ENCODE data around the gene MERTK.
"Not testable (repeated sequence)": the region's sequence is repeated elsewhere in the genome, so short reads cannot be mapped to it uniquely, and the experiment has no call there.

Gene MERTK

DNA sequence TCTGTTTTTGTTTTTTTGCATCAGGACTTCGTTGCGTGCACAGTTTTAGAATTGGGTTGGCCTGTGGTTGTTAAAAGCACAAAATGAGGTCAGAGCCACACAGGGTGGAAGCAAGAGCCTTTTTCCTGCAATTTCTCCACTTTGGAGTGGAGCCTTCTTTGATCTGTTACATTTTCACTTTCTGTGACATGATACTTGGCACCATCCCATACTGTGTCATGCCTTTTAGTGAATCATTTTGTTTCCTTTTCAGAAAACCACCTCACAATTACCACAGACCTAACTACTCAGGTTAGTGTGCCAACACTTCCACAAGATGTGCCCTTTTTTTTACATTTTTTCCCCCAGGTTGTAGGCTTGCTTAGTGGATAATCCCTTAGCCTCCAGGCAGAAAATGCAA, 32.5 kb downstream of the MERTK start:
- TF ChIP-seq, protein P1, sequence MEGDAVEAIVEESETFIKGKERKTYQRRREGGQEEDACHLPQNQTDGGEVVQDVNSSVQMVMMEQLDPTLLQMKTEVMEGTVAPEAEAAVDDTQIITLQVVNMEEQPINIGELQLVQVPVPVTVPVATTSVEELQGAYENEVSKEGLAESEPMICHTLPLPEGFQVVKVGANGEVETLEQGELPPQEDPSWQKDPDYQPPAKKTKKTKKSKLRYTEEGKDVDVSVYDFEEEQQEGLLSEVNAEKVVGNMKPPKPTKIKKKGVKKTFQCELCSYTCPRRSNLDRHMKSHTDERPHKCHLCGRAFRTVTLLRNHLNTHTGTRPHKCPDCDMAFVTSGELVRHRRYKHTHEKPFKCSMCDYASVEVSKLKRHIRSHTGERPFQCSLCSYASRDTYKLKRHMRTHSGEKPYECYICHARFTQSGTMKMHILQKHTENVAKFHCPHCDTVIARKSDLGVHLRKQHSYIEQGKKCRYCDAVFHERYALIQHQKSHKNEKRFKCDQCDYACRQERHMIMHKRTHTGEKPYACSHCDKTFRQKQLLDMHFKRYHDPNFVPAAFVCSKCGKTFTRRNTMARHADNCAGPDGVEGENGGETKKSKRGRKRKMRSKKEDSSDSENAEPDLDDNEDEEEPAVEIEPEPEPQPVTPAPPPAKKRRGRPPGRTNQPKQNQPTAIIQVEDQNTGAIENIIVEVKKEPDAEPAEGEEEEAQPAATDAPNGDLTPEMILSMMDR (IDR thresholded peaks at IDR 0.05; ENCODE audit: low read depth, low read length) = no peak

DNA sequence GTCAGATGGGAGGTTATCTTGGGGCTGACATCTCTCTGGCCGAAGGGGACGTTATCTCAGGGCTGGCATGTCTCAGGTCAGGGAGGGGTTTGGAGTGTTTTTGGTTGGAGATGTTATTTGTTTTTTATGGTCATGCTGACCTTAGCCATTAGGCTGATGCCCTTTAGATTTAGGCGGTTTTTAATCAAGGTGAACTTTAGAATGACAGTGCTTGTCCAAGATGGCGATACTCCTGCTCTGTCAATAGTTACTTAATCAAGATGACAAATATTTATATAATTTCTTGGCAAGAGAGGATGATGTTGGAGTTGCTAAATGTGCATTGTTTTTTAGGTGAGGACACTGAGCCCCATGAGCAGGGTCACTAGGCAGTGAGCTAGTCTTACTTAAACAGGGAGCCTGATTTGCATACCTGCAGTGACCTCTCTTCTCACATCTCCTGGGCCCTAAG, 34.5 kb downstream of the MERTK start:
- TF ChIP-seq, protein P1 (IDR thresholded peaks at IDR 0.05; ENCODE audit: low read depth, low read length) = no peak
- no peak for DNase-seq (ENCODE audit: extremely low read depth, low read depth)

More for the DNA sequence above, 32.5 kb downstream of the MERTK start:
- DNase-seq (ENCODE audit: extremely low read depth, low read depth) = peak; percentile 14

DNA sequence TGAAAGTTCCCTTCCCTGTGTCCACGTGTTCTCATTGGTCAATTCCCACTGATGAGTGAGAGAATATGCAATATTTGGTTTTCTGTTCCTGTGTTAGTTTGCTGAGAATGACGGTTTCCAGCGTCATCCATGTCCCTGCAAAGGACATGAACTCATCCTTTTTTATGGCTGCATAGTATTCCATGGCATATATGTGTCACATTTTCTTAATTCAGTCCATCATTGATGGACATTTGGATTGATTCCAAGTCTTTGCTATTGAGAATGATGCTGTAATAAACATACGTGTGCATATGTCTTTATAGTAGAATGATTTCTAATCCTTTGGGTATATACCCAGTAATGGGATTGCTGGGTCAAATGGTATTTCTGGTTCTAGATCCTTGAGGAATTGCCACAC, 35.5 kb downstream of the MERTK start:
- DNase-seq (ENCODE audit: extremely low read depth, low read depth) = not testable (repeated sequence)

DNA sequence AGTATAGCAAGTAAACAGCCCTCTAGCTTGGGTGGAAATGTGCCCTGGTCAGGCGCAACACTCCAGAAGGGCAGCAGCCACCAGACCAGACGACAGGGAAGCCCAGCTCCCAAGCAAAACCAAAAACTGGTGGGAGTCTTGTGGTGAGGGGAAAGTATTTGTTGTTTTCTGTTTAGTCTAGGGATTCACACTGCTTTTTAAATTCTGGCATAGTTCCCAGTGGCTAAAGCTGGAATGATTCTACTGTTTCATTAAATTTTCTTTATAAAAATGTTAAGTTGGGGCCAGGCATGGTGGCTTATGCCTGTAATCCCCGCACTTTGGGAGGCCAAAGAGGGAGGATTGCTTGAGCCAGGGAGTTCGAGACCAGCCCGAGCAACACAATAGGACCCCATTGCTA, 38.5 kb downstream of the MERTK start:
- DNase-seq (ENCODE audit: extremely low read depth, low read depth) = no peak
- TF ChIP-seq, protein P1 (IDR thresholded peaks at IDR 0.05; ENCODE audit: low read depth, low read length) = no peak

DNA sequence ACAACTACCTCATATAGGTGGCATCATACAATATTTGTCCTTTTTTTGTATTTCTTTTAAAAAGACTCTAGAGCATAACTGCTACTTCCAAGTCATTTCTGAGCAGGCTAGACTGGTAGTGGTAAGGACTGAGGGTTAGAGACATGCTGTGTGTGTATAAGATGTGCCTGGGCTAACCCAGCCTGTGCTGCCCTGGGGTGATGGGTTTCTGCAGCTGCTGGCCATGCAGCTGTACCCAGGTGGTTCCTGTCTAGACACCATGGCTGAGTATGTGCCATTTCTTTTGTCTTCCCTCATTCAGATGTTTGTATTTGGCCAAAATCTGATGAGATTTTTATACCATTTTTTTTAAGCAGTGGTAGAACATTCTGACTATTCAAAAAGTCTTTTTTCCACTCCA, 40.0 kb downstream of the MERTK start:
- TF ChIP-seq, protein P1 (IDR thresholded peaks at IDR 0.05; ENCODE audit: low read depth, low read length) = no peak

DNA sequence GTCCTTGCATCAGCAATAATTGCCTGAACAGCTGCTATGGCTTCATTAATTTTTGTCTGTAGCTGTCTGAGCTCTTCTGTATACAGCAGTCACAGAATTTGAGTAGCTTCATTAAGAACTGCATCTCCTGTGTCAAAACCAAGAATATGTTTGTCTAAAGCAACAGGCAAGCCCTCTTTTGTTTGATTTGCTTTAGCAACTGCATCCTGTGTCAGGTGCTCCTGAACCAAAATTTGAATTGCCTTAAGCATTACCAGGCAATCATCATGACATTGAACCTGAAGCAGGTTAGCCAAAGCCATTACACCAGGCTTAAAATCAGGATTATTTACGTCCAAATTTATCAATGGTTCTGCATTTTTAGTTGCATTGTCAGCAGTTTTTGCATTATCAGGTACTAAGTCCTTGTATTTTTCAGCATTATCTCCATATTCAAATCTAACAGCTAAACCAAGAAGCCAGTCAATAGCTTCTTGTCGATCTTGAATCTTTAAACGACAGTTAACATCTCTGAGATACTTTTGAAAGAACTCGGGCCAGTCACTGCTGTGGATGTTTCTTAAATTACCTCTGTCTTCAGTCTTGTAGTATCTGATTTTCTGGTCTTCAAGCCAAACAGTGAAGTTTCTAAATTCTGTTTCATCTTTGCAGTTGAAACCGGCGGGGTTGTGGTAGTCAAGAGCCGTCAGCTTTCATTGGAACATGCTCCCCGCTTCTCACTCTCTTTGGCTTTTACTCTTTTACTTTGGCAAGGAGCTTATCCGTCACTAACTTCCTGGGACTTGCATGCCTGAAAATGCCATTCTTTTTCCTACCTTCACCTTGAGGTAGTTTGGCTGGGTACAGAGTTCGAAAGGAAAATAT, 42.2 kb downstream of the MERTK start:
- no peak for DNase-seq (ENCODE audit: extremely low read depth, low read depth)
- TF ChIP-seq, protein P1 (IDR thresholded peaks at IDR 0.05; ENCODE audit: low read depth, low read length) = no peak

More for the DNA sequence above, 40.0 kb downstream of the MERTK start:
- DNase-seq (ENCODE audit: extremely low read depth, low read depth) = no peak

DNA sequence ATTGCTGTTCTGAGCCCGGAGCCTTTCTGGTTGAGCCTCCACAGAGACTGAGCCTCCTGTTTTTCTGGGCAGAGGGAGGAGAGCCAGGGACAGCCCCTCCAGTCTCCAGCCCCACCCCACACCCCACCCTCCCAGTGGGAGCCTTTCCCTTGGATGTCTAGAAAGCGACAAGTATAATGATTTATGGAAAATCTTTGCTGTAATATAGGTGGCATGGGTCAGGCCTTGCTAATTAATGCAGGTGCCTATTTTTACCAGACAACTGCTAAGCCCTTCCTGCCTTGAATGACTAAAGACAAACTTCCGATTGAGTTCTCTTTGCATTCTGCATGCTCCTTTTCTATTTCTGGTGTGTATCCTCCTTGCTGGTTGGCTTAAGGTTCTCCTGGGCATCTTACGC, 43.1 kb downstream of the MERTK start:
- TF ChIP-seq, protein P1 (IDR thresholded peaks at IDR 0.05; ENCODE audit: low read depth, low read length) = no peak
- DNase-seq (ENCODE audit: extremely low read depth, low read depth) = no peak

Measured in AG09319 (cell line).